ENCODE measurements around the gene FAM174C.

- TF ChIP-seq POLR2A (IDR thresholded peaks at IDR 0.05) (no peak), CTCF (IDR thresholded peaks at IDR 0.05) (no peak), EP300 (IDR thresholded peaks at IDR 0.05) (no peak)
Observed at GRCh38 chr19:1226522-1227303, 48.6 kb upstream of the FAM174C start.
